ENCODE results near the gene SGK1. TPM values are rescaled to one million over a fixed set of nuclear protein-coding genes. Genes with fewer than 3 reads are reported as not detected.
"Not testable (repeated sequence)": the region's sequence is repeated elsewhere in the genome, so short reads cannot be mapped to it uniquely, and the experiment has no call there.

Gene SGK1
- total RNA-seq, 4 donors from 2014 or later = 95.1 to 919 (median 248) TPM

GRCh38 chr6:134198093-134198492 is 119.8 kb downstream of the SGK1 start:
- 89 to 90% methylated on average over 3 of the region's 3 CpGs for WGBS, 2 donors
- no peak for DNase-seq (ENCODE audit: low spot score in 2 of 2)
- no peak for TF ChIP-seq CTCF (IDR thresholded peaks at IDR 0.05)
- no peak for TF ChIP-seq POLR2A (IDR thresholded peaks at IDR 0.05)
- intact Hi-C loops (cut with DNase I; ENCODE audit: low total_unique reads) = no loop called here
- no peak overlapping the region for H3K4me3 ChIP-seq (ENCODE audit: low read depth, poor library complexity, severe bottlenecking)

GRCh38 chr6:134197685-134198084 is 120.2 kb downstream of the SGK1 start:
- H3K4me3 ChIP-seq (ENCODE audit: low read depth, poor library complexity, severe bottlenecking); intact Hi-C loops (cut with DNase I; ENCODE audit: low total_unique reads); DNase-seq (ENCODE audit: low spot score in 2 of 2): not testable (repeated sequence)
- WGBS, 2 donors = 83 to 98% methylated on average over 6 of the region's 6 CpGs

GRCh38 chr6:134196568-134197193 is 121.2 kb downstream of the SGK1 start:
- no peak for DNase-seq (ENCODE audit: low spot score in 2 of 2)
- 90 to 92% methylated on average over 11 of the region's 11 CpGs for WGBS, 2 donors
- intact Hi-C loops (cut with DNase I; ENCODE audit: low total_unique reads) = no loop called here
- TF ChIP-seq CTCF (IDR thresholded peaks at IDR 0.05) (no peak), POLR2A (IDR thresholded peaks at IDR 0.05) (no peak)
- no peak overlapping the region for H3K4me3 ChIP-seq (ENCODE audit: low read depth, poor library complexity, severe bottlenecking)

GRCh38 chr6:134195985-134196384 is 121.9 kb downstream of the SGK1 start:
- intact Hi-C loops (cut with DNase I; ENCODE audit: low total_unique reads) = no loop called here
- H3K4me3 ChIP-seq (ENCODE audit: low read depth, poor library complexity, severe bottlenecking) = no peak overlapping the region
- no peak for DNase-seq (ENCODE audit: low spot score in 2 of 2)
- WGBS, 2 donors = 88 to 93% methylated on average over 3 of the region's 3 CpGs
- TF ChIP-seq CTCF (IDR thresholded peaks at IDR 0.05) (no peak), POLR2A (IDR thresholded peaks at IDR 0.05) (no peak)

- intact Hi-C loops (cut with DNase I; ENCODE audit: low total_unique reads) = no loop called here
- no peak for DNase-seq (ENCODE audit: low spot score in 2 of 2)
- TF ChIP-seq POLR2A (IDR thresholded peaks at IDR 0.05) (no peak), CTCF (IDR thresholded peaks at IDR 0.05) (no peak)
- H3K4me3 ChIP-seq (ENCODE audit: low read depth, poor library complexity, severe bottlenecking) = no peak overlapping the region
- WGBS, 2 donors = 61 to 62% methylated on average over 3 of the region's 3 CpGs
Observed at GRCh38 chr6:134195164-134195906, 122.6 kb downstream of the SGK1 start.

GRCh38 chr6:134193536-134194498 is 124.1 kb downstream of the SGK1 start:
- intact Hi-C loops (cut with DNase I; ENCODE audit: low total_unique reads) = no loop called here
- TF ChIP-seq CTCF (IDR thresholded peaks at IDR 0.05) = no peak
- TF ChIP-seq POLR2A (IDR thresholded peaks at IDR 0.05) = no peak
- 95 to 96% methylated on average over 6 of the region's 6 CpGs for WGBS, 2 donors
- DNase-seq (ENCODE audit: low spot score in 2 of 2) = no peak
- H3K4me3 ChIP-seq (ENCODE audit: low read depth, poor library complexity, severe bottlenecking) = no peak overlapping the region

GRCh38 chr6:134192609-134193008 is 125.3 kb downstream of the SGK1 start:
- H3K4me3 ChIP-seq (ENCODE audit: low read depth, poor library complexity, severe bottlenecking); DNase-seq (ENCODE audit: low spot score in 2 of 2); intact Hi-C loops (cut with DNase I; ENCODE audit: low total_unique reads): not testable (repeated sequence)
- 85 to 90% methylated on average over 8 of the region's 8 CpGs for WGBS, 2 donors
